HG02623 (cell line): Measurements from ENCODE around the gene AUH.

Source experiments
- ATAC-seq: cut with Tn5 transposase; IDR thresholded peaks from one replicate; pipeline ENCODE4 v1.9.1; 2021; ENCODE audit warnings: moderate library complexity; ENCODE audit not compliant: unreplicated experiment

The AUH gene

GRCh38 chr9:91192381-91193086, 169.2 kb downstream of the AUH start:
- ATAC-seq, result no peak

GRCh38 chr9:91191411-91192380, 170.0 kb downstream of the AUH start:
- ATAC-seq, result no peak

GRCh38 chr9:91190062-91190461, 171.7 kb downstream of the AUH start:
- ATAC-seq, result no peak

GRCh38 chr9:91188719-91189590, 172.8 kb downstream of the AUH start:
- ATAC-seq, result no peak

GRCh38 chr9:91187965-91188344, 173.8 kb downstream of the AUH start:
- ATAC-seq, result no peak

- ATAC-seq, result no peak
Observed at GRCh38 chr9:91187311-91187964, 174.3 kb downstream of the AUH start.

DNA sequence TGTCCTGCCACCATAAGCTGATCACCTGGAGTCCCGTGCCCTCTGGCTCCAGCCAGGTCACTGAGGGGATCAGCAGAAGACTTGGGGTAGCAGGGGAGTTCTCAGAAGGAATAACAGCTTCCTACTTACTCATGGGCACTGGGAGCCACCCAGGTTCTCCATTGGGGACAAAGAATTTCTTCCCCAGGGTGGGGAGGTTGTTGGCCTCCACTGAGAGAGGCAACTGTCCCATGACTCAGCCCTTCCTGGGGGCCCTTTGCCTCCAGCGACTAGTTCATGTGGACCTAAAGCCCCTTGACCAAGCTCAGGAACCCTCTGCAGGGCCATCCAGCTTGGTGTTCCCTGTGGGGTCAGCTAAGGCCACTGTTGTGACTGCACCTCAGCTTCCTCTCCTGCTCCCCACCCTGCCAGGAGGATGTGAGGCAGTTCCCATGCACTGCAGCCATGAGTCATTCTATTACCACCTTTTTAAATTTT, 175.0 kb downstream of the AUH start:
- ATAC-seq, result no peak

GRCh38 chr9:91185193-91185886, 176.4 kb downstream of the AUH start:
- no peak for ATAC-seq

GRCh38 chr9:91182429-91183225, 179.1 kb downstream of the AUH start:
- no peak for ATAC-seq

GRCh38 chr9:91181541-91181940, 180.2 kb downstream of the AUH start:
- no peak for ATAC-seq

GRCh38 chr9:91180930-91181268, 180.8 kb downstream of the AUH start:
- ATAC-seq, result no peak

DNA sequence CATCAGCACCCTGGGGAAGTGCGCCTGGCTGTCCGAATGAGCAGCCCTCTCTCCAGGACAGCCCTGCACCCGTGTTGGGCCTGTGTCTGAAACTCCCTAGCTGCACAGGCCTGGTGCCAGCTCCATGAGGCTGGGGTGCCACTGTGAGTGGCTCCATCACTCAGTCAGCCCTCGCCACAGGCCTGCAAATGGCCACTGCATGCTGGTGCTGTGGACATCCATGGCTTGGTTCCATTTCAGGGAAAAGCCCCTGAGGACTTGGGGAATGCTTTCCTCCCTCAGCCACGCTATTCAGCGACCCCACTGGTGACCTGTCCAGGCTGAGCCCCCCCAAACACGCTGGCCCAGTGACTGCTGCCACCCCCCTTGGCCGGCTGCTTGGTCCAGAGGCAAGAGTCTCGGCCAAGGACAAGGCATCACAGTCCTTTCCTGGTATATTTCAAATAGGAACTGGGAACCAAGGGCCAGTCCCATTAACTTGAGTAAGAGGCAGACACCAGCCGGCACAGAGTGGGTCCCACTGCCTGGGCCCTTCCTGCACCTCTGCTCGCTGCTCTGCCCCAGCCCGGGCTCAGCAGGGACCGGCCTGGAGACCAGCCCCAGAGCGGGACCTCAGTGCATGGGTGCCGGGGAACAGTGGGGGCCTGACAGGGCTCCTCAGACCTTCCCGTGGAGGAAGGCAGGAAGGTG, 181.3 kb downstream of the AUH start:
- ATAC-seq, result no peak

GRCh38 chr9:91179237-91180138, 182.2 kb downstream of the AUH start:
- ATAC-seq, result no peak

GRCh38 chr9:91178281-91179236, 183.2 kb downstream of the AUH start:
- ATAC-seq, result no peak

DNA sequence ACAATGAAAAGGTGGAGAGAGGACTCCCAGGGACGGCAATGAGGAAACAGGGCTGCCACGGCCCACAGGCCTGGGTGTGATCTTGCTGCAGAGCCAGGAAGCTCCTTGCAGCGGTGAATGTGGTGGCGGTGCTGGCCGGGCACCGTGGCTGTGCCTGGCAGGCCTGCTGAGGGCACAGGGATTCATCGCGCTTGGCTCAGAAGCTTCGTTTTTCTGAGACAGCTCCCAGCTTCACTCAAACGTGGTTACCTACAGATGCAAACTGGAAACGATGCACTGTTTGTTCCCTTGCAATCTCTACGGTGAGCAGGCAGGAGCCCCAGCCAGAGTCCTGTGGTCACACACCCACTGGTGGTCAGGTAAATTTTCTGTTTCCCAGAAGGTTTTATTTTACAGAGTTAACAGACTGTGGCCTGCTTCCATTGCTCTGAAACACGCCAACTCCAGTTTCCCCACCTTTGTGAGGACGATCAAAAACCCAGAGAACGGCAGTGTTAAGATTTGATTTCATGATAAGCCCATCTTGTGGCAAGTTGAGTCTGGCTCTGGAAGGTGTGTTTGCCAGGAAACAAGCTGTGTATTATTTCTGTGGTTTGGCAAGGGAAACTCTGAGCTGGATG, 183.9 kb downstream of the AUH start:
- no peak for ATAC-seq

DNA sequence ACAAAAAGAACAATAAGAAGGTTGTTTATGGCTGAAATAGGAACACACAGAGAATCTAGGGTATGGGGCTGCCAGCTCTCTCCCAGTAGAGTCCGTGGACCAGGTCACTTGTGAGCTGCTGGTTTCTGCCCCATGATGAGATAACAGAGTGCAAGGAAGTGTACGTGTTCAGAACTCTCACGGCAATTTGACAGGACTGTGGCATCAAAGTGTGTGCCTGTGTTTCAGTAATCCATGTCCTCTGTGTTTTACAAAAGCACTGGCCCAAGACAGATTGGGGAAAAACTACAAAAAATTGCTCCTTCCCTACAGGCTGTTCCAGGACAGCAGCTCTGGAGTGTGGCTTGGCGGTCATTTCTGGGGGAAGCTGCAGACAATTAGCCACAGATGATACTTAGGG, 184.6 kb downstream of the AUH start:
- no peak for ATAC-seq
